HG03064 (cell line): Measurements from ENCODE around the gene SLC38A11.

ENCODE experiments used
- ATAC-seq: cut with Tn5 transposase; IDR thresholded peaks from one replicate; pipeline ENCODE4 v1.9.1; 2021; ENCODE audit warnings: low read depth; ENCODE audit not compliant: unreplicated experiment

Gene SLC38A11

DNA sequence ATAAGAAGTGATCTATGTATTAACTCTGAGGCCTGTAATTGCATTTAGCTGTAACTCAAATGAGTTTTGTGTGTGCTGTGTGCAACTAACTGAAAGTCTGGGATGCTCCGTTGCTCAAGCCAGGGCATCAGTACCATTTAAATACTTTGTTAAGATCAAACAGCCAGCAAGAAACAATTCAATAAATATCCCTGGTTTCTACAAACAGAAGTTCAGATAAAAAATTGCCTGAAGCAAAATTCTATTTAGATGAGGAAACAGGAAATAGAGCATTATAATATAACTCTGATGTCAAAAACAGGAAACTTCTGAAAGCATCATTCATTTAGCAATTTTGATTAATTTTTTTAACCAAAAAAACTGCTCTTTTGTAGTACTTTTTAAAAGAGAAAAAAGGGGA lies 18.9 kb upstream of the SLC38A11 start:
- ATAC-seq: no peak

DNA sequence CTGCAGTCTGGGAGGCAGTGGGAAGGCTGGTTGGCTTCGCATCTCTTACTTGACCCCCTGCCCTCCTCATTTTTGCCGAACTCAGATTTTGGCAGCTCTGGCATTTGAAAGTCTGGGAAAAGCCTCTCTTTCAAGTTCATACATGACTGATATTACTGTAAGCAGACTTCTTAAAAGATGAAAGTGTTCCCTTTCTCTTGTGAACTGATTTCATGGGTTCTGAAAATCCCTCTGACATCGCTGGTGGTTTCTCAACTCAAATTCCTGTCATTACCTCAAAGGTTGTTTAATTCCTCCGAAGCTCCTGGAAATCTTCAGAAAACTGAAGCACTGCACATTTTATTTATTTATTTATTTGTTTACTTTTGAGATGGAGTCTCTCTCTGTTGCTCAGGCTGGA lies 16.9 kb upstream of the SLC38A11 start:
- ATAC-seq: no peak

DNA sequence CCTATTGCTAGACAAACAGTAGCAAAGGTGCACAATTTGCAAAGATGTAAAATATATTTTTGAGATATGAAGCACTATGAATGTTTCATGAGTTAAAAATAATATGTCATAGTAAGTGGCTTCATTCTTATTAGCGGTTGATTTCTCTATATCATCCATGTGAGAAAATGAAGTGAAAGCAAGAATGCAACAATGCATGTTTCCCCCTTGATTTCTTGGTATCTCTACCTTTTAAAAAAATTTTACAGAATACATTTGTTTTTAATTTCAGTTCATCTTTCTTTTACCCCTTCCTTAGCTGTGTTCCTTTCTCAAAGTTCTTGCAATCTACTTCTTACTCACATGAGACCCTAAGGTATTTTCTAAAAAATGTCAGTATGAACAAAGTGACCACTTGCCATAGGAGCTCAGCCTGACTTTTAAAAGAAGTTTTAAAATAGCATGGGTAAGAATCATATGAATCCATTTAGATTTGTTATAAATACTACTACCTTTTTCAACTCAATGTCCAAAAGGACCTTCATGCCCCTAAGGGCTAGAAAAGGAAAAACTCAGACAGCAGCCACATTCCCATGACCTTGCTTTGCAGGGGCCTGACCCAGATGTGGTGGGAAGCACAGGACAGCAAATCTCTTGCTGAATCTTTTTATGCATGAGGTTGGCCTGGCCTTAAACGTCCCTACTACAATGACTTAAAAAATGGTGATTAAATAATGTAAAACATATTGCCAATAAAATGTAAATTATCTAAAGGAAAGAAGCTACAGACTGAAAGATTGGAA lies 14.8 kb upstream of the SLC38A11 start:
- no peak for ATAC-seq

DNA sequence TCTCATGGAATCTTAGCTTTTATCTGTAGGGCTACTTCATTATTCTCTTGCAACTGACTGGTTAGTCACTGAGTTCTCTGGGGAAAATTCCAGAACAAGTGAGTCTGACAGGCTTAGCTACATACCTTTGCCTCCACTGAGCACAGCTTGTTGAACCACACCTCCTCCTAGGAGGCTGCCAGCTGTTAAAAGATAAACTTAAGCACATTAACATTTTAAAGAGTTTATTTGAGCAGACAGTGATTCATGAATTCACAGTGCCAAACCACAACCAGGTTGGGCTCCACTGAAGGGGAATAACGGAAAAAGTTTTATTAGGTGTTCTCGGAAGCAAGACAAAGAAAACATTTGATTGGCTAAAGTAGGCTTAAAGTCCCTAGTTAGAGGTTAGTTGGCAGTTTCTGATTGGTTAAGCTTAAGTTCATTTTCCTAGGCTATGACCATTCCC lies 12.5 kb upstream of the SLC38A11 start:
- ATAC-seq: no peak

DNA sequence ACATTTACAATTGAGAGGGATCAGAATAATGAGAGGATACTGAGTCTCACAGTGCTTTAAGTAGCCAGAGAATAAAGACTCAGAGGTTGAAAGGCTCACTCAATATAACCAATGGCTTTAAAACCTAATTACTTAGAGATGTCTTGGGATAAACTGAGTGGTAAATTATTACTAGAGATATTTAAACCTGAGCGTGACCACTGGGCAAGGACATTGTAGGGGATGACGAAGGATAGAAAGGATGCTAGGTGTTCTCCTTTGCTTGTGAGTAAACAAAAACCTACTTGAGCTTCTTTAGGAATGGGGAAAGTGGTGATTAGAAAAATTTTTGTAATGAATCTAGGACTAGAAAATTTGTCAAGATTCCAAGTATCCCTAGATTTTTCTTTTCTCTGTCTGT lies 12.0 kb upstream of the SLC38A11 start:
- no peak for ATAC-seq

GRCh38 chr2:164964700-164965099 lies 9.4 kb upstream of the SLC38A11 start:
- no peak for ATAC-seq

DNA sequence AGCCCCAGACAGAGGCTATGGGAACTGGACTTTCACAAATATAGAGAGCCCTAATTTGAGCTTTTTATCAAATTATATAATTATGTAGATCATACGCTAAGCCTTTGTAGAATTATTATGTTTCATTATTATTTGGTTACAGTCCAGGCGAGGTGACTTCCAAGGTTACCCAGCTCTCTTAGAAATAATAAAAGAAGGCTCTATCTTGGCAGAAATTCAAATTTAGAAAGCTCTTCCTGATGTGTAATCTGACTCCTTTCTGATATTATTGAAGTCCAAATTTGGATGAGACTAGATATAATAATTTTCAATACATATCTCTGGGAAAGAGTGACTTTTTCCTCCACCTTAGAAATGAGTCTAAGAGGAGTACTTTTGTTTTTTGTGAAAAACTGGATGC lies 4.8 kb upstream of the SLC38A11 start:
- ATAC-seq: no peak

- no peak for ATAC-seq
These were observed 1.1 kb downstream of the SLC38A11 start for GRCh38 chr2:164954186-164954585.

DNA sequence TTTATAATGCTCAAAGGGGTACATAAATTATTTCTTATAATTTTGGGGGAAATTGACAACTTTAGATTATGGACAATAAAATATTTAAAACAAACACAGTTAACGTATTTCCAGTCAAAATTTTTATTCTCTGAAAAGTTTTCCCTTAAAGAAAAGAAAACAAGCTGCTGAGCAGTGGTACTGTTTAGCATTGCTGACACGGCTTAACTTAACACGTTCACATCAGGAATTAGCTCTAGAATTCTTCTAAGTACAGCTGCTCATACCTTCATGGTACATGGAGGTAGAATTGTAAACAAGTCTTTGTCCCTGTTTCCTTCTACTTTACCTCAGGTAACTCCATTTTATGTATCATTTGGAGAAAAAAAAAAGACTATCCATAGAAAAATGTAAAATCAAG lies 2.0 kb downstream of the SLC38A11 start:
- ATAC-seq: no peak

DNA sequence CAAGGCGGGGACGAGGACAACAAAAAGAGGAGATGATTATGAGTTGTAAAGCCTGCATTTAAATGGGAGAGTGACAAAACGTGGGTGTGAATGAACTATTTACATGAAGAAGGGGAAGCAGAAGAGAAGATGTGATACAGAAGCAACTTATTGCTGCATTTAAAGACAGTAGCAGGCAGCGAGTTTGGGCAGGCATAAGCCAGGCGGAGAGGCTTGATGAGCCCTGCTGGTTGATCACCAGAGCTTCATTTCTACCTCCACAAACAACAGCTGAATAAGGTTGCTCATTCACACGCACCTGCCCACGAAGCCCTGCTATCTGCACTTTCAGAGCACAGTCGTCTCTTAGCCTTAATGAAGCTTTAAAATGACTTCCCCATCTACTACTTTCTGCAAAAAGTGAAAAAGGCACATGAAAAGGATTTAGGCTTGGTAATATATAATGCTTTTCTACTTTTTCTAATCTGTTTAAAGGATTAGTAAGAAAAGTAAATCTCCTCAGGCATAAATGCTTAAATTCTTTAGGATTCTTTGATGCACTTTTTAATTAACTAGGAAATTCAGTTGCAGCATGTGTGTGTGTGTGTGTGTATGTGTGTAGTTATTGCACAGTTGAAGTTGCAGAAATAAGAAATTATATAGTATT lies 3.1 kb downstream of the SLC38A11 start:
- no peak for ATAC-seq

DNA sequence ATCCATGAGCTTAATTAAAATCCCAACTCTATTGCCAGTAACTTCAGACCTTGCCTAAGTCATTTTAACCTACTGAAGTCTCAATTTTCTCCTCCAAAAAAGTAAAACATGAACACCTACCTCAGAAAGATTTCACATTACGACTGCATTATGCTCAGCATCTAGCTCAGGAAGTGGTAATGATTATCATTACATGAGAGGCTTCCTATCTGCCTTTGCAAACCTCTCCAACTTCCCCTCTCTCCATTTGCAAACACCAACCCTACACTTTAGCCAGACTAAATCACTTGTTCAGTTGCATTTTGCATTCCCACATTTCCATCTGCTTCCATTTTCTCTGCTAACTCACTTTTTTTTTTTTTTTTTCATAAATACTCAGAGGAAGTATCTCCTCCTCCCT lies 6.8 kb downstream of the SLC38A11 start:
- ATAC-seq: no peak

- no peak for ATAC-seq
These were observed 8.0 kb downstream of the SLC38A11 start for GRCh38 chr2:164947281-164947680.

DNA sequence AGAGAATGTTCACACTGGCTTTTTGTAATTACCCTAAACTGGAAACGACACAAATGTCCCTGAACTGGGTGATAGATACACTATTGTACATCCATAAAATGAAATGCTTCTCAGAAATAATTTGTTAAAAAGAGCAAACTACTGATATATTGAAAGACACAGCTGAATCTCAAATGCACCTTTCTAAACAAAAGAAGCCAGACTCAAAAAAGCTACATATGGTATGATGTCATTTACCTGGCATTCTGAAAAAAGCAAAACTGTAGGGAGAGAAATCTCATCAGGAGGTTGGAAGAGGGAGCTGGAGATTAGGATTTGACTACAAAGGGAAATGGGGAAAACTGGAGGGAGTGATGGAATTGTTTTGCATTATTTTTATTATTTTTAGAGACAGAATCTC lies 12.0 kb downstream of the SLC38A11 start:
- no peak for ATAC-seq

DNA sequence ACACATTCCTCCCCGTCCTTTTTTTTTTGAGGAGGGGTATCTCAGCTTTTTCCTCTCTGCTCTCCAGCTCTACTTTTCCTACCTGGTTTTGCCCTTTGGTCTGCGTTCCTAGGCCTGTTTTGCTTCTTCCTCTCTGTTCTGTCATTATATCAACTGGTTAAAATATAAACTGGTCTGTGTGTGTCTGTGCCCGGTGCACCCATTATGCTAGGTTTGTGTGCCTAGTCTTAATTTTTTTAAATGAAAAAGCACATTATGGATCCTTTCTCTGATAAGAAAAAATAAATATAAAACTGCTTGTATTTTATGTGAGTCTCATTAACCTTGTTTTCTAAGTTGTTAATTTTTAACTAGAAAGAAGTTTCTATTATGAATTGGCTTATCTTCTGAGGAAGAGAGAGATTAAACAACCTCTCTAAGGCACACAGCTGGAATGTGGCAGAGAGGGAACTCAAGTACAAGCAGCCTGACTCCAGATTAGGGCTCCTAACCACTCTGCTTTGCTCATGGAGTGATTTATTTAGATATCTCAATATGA lies 17.4 kb downstream of the SLC38A11 start:
- ATAC-seq: no peak

GRCh38 chr2:164935118-164936101 lies 19.9 kb downstream of the SLC38A11 start:
- ATAC-seq: no peak

DNA sequence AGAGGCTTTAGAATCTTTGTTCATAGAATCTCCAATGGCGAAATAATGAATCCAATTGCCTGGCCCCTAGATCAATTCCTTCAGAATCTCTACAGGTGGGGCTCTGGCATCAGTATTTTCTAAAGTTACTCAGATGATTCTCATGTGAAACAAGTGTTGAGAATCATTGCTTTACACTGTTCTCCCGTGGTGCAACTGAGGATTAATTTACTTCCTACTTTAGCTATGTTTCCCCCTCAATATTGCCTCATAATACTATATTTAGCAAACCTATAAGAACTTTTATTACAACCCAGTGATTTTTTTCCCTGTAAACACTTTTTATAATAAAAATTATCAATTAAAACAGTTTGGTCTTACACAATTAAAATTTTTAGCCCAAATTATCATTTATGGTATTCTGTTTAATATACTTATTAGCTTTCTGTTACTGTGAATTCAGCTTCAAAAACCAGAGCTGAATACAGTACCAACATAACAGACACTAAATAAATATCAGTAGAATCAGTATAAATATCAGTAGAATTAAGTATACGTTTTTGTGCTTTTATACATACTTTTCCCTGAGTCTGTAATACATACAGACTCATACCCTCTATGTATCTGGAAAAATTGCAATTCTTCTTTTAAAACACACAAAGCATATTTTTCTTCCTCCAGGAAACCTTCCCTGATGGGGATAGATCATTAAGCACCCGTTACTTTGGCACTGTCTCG lies 20.8 kb downstream of the SLC38A11 start:
- ATAC-seq: no peak

- no peak for ATAC-seq
These were observed 21.6 kb downstream of the SLC38A11 start for GRCh38 chr2:164933671-164934189.

DNA sequence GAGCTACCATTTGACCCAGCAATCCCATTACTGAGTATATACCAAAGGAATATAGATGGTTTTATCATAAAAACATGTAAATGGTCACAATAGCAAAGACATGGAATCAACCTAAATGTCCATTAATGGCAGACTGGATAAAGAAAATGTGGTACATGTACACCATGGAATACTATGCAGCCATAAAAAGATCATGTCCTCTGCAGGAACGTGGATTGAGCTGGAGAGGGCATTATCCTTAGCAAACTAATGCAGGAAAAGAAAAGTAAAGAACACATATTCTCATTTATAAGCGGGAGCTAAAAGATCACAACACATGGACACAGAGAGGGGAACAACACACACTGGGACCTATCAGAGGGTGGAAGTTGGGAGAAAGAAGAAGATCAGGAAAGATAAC lies 22.9 kb downstream of the SLC38A11 start:
- no peak for ATAC-seq

GRCh38 chr2:164928101-164928673 lies 27.1 kb downstream of the SLC38A11 start:
- no peak for ATAC-seq

DNA sequence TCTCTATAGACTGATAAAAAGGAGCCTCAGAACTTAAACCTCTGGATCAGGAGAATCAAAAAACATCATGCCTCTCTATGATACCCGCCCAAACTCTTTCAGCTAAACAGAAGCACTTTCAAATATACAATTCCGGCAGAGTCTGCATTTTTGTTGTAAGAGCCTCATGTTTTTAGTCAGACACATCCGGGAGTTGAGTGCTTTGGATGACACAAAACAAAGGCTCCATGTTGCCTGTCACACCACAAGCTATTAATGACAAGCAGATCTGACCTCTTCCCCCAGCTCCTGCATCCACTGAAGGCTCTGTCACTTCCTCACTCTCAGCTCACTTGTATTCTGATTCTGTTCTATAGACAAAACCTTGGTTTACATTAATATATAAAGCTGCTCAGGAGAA lies 33.2 kb downstream of the SLC38A11 start:
- ATAC-seq: no peak
